ENCODE measurements around the gene CPZ. TPM values are rescaled to one million over a fixed set of nuclear protein-coding genes. Genes with fewer than 3 reads are reported as not detected.

The CPZ gene
- total RNA-seq, 6 experiments from 2014 or later, result 1.9 to 3.5 (median 2.5) TPM

DNA sequence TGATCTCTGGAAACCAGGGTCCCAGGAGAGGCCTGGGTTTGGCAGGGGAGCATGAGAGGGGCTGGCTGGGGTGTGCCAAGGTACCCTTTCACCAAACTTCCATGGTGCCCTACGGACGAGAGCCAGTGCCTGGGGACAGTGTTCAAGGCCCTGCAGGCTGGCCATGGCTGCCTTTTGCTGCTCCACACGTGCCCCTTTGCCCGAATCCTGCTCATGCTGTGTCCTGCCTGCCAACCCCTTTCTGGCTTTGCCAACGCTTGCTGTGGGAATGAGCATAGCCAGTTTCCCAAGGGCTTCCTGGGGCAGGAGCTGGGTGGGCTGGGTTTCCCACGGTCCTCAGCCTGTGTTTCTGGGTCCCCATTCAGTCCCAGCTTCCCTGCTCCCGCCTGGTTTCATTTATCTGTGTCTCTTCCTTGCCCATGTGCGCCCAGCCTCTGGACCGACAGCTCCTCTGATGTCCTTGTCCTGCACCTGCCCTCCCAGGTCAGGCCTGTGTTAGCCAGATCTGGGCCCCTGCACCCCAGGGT lies 17.3 kb downstream of the CPZ start:
- H3K9me3 Mint-ChIP-seq, result no peaks in the 10 kb centered on the region
- H3K4me3 Mint-ChIP-seq, result no peak overlapping the region
- H3K4me1 Mint-ChIP-seq (ENCODE audit: low read depth), result no peaks in the 10 kb centered on the region
- H3K27me3 Mint-ChIP-seq (ENCODE audit: insufficient read depth), result peaks cover 8% of the 10 kb centered on the region
- no peaks in the 10 kb centered on the region for H3K36me3 Mint-ChIP-seq (ENCODE audit: low read depth)
- TF ChIP-seq, protein P1, sequence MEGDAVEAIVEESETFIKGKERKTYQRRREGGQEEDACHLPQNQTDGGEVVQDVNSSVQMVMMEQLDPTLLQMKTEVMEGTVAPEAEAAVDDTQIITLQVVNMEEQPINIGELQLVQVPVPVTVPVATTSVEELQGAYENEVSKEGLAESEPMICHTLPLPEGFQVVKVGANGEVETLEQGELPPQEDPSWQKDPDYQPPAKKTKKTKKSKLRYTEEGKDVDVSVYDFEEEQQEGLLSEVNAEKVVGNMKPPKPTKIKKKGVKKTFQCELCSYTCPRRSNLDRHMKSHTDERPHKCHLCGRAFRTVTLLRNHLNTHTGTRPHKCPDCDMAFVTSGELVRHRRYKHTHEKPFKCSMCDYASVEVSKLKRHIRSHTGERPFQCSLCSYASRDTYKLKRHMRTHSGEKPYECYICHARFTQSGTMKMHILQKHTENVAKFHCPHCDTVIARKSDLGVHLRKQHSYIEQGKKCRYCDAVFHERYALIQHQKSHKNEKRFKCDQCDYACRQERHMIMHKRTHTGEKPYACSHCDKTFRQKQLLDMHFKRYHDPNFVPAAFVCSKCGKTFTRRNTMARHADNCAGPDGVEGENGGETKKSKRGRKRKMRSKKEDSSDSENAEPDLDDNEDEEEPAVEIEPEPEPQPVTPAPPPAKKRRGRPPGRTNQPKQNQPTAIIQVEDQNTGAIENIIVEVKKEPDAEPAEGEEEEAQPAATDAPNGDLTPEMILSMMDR (IDR thresholded peaks at IDR 0.05), result no peak
- no peak overlapping the region for H3K27ac Mint-ChIP-seq
- DNase-seq, result no peak

DNA sequence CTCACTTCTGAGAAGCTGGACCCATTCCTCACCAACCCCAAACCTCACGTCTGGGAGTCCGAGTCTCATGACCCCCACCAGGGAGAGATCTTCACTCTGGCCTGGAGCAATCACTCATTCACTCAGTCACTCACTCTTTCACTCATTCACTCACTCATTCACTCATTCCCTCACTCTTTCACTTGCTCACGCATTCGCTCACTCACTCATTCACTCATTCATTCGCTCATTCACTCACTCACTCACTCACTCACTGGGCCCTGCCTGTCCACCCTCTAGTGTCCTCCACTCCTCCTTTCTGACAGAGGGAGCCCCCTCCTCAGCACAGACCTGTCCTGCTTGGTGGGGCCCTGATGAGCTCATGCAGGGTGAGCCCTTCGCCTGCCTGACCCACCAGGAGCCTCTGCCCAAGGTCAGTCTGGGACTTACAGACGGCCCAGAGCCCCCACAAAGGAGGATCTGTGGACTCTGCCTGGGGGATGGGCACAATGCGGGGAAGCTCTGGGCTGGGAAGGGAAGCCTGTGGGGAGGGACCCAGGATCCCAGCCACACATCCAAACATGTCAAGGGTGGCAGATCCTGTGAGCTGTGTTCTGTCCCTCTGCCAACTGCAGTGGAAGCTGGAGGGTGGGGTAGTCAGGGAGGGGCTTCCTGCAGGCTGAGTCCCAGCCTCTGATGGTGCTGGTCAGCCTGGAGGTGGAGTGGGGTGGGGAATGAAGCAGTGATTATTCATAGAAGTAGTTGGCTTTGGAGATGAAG lies 18.5 kb downstream of the CPZ start:
- Mint-ChIP-seq H3K4me3 (no peak overlapping the region), H3K9me3 (no peaks in the 10 kb centered on the region), H3K27me3 (ENCODE audit: insufficient read depth) (peaks cover 15% of the 10 kb centered on the region), H3K4me1 (ENCODE audit: low read depth) (no peaks in the 10 kb centered on the region), H3K27ac (no peak overlapping the region), H3K36me3 (ENCODE audit: low read depth) (no peaks in the 10 kb centered on the region)
- TF ChIP-seq, protein P1 (IDR thresholded peaks at IDR 0.05), result no peak
- no peak for DNase-seq

DNA sequence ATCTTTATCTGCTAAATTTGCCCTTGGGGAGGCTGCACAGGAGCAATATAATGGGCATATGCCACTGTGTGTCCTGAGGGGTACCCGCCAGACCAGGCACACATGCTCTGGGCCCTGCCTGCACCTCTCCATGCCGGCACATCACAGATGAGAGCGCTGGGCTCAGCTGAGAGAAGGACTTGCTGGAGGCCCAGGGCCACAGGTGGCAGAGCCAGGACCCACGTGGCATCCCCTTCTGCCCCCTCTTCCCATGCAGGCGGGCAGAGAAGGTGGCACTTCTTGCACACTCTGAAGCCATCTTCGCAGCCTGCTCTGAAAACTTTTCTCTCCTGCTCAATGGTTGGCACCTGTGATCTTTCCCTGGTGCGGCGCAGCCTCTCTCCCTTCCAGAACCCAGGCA lies 20.1 kb downstream of the CPZ start:
- Mint-ChIP-seq H3K36me3 (ENCODE audit: low read depth) (no peaks in the 10 kb centered on the region), H3K4me3 (no peak overlapping the region), H3K9me3 (no peaks in the 10 kb centered on the region), H3K4me1 (ENCODE audit: low read depth) (no peaks in the 10 kb centered on the region), H3K27me3 (ENCODE audit: insufficient read depth) (peaks cover 23% of the 10 kb centered on the region), H3K27ac (no peak overlapping the region)
- TF ChIP-seq, protein P1 (IDR thresholded peaks at IDR 0.05), result no peak
- no peak for DNase-seq

DNA sequence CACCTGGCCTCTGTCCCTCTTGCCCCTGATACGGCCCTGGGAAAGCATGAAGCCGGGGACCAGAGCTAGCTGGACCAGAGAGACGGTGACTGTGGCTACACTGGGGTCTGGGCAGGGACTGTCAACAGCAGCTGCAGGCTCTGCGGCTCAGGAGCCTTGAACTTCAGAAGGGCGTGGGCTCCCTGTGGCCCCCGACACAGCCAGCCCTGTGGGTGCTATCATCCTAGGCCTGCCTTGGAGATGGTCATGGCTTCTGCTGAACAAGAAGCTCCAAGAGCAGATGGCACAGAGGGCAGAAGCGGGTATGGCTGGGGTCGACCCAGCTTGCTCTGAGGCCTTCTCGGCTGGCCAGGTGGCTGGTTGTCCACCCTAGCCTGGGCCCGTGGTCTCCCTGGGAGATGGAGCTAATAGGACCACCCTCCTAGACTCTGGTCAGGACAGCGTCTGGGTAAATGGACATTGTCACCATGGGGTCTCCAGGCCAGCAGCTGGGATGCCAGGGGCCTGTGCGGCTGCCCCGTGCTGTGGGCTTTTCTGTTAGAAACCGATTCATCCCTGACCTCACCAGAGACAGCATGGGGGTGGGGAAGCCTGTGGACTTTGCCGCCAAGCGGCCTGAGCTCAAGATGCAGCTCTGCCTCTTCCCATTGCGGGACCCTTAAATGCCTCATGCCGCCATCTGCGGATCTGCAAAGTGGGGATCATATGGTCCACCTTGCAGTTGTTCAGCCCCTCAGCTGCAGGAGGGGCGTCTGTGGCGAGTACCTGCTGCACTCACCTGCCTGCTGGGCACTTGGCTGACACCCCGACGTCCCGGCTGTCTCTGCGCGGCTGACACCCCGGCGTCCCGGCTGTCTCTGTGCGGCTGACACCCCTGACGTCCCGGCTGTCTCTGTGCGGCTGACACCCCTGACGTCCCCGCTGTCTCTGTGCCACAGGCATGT lies 21.1 kb downstream of the CPZ start:
- no peak overlapping the region for H3K4me3 Mint-ChIP-seq
- no peaks in the 10 kb centered on the region for H3K9me3 Mint-ChIP-seq
- H3K36me3 Mint-ChIP-seq (ENCODE audit: low read depth), result no peaks in the 10 kb centered on the region
- H3K27me3 Mint-ChIP-seq (ENCODE audit: insufficient read depth), result peaks cover 29% of the 10 kb centered on the region
- no peak overlapping the region for H3K27ac Mint-ChIP-seq
- no peaks in the 10 kb centered on the region for H3K4me1 Mint-ChIP-seq (ENCODE audit: low read depth)
- no peak for DNase-seq
- TF ChIP-seq, protein P1 (IDR thresholded peaks at IDR 0.05), result no peak

DNA sequence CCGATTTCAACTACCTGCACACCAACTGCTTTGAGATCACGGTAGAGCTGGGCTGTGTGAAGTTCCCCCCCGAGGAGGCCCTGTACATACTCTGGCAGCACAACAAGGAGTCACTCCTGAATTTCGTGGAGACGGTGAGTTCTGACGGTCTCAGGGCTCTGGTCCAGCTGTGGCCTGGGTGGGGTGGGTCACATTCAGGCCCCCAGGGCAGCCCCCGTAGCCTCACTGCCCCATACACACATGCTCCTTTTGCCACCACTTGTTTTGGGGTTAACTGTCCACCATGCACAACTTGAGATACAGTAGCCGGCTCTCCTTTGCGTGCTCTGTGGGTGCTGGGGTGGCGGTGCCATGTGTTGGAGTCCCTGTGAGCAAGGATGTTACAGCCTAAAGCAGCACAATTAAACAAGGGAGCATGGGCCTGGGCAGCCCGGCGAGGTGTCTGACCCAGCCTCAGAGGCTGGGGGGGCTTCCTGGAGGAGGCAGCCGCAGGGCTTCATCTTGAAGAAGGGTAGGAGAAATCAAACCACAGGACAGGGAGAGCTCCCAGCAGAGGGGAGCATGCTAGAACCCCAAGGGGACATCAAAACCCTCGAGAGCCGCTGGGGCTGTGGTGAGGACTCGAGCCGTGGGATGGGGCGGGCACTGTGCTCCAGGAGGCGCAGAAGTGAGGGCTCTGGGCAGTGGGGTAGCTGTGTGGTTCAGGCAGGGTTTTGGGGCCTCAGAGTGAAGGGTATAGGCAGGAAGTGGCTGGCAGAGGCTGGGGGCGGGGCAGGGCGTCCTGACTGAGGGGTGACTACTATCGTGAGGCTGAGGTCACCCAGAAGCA lies 22.0 kb downstream of the CPZ start:
- H3K27me3 Mint-ChIP-seq (ENCODE audit: insufficient read depth), result peaks cover 31% of the 10 kb centered on the region
- H3K27ac Mint-ChIP-seq, result no peak overlapping the region

More for the DNA sequence above, 22.0 kb downstream of the CPZ start:
- H3K36me3 Mint-ChIP-seq (ENCODE audit: low read depth), result no peaks in the 10 kb centered on the region
- no peaks in the 10 kb centered on the region for H3K4me1 Mint-ChIP-seq (ENCODE audit: low read depth)
- no peaks in the 10 kb centered on the region for H3K9me3 Mint-ChIP-seq
- TF ChIP-seq, protein P1 (IDR thresholded peaks at IDR 0.05), result no peak
- no peak overlapping the region for H3K4me3 Mint-ChIP-seq
- no peak for DNase-seq
